Measurements from ENCODE around the gene NTPCR.

NTPCR gene

DNA sequence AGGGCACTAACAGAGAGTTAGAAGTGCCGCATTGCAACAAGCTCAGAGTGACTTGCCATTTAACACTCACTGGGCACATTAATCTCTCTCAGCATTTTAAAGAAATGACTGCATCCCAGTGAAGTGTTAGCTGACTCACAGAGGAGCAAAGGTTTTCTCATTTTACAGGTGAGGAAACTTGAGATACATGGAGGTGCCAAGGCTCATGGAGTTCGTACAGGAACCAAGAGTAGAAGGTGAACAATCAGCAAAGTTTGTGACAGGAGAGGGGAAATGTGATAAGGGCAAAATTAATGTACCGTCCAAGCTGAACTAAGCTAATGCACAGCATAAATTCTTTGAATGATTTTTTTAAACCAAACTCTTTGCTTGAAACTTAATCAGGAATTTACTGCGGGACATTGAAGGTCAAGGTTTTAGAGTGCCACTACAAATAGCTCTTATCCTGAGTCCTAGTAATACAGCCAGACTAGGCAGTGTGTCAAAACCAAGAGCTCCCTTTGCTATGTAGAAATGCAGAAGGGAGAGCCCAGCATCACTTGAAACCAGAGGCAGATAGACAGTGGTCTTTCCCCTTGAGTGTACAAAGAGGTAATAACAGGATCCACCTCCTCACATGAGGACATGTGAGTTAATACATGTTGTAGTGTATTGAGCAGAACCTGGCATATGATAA lies 22.4 kb upstream of the NTPCR start:
- TF ChIP-seq, protein P1, sequence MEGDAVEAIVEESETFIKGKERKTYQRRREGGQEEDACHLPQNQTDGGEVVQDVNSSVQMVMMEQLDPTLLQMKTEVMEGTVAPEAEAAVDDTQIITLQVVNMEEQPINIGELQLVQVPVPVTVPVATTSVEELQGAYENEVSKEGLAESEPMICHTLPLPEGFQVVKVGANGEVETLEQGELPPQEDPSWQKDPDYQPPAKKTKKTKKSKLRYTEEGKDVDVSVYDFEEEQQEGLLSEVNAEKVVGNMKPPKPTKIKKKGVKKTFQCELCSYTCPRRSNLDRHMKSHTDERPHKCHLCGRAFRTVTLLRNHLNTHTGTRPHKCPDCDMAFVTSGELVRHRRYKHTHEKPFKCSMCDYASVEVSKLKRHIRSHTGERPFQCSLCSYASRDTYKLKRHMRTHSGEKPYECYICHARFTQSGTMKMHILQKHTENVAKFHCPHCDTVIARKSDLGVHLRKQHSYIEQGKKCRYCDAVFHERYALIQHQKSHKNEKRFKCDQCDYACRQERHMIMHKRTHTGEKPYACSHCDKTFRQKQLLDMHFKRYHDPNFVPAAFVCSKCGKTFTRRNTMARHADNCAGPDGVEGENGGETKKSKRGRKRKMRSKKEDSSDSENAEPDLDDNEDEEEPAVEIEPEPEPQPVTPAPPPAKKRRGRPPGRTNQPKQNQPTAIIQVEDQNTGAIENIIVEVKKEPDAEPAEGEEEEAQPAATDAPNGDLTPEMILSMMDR (conservative IDR thresholded peaks at IDR 0.05) = no peak
- TF ChIP-seq ZFX (IDR thresholded peaks at IDR 0.05) = no peak
- H3K27ac ChIP-seq = no peak overlapping the region

DNA sequence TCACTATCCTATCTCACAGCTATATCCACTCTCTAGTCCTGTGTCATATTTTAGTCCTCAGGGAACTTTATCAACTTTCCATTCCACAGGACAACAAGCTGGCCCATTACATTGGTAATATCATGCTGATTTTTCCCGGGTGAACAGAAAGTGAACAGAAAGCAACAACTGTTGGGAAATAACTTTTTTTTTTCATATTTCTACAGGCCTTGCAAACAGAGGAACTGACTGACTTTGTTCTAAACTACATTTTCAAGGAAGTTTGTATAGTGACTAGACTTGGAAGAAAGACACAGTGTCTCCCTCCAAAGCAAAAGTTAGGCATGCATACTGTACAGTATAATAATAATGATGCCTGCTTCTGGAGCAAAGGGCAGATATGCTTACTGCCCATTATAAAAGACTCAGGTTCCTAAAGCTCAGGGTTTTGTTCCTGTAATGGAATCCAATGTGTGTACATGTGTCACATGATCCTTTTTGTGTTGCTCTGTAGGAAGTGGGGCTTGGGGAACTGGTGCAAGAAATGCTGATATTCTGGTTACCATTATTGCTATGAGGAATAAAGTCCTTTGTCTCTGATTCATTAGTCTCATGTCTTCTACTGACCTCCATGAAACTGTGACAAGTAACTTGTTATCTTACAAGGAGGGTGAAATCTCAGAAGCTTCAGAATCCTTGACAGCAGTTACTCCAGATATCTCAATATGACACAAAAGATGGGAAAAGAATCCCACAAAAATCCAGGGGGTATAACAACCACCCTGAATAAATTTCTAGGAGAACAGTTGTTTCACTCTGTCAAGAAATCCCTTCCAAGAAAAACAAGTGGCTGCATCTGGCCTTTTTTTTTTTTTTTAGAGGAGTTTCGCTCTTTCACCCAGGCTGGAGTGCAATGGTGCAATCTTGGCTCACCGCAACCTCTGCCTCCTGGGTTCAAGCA lies 17.7 kb upstream of the NTPCR start:
- TF ChIP-seq ZFX (IDR thresholded peaks at IDR 0.05) = no peak
- TF ChIP-seq, protein P1 (conservative IDR thresholded peaks at IDR 0.05) = no peak
- H3K27ac ChIP-seq = no peak overlapping the region

GRCh38 chr1:232936941-232937340 lies 13.5 kb upstream of the NTPCR start:
- TF ChIP-seq, protein P1 (conservative IDR thresholded peaks at IDR 0.05) = no peak
- TF ChIP-seq ZFX (IDR thresholded peaks at IDR 0.05) = no peak
- H3K27ac ChIP-seq = no peak overlapping the region

- H3K27ac ChIP-seq = no peak overlapping the region; the same call in 1 of the 2 replicates
- TF ChIP-seq, protein P1 (conservative IDR thresholded peaks at IDR 0.05) = no peak
- no peak for TF ChIP-seq ZFX (IDR thresholded peaks at IDR 0.05)
Measured at GRCh38 chr1:232937741-232938375, 12.6 kb upstream of the NTPCR start.

- H3K27ac ChIP-seq = no peak overlapping the region
- TF ChIP-seq, protein P1 (conservative IDR thresholded peaks at IDR 0.05) = no peak
- TF ChIP-seq ZFX (IDR thresholded peaks at IDR 0.05) = no peak
Measured at GRCh38 chr1:232938926-232939325, 11.5 kb upstream of the NTPCR start.

DNA sequence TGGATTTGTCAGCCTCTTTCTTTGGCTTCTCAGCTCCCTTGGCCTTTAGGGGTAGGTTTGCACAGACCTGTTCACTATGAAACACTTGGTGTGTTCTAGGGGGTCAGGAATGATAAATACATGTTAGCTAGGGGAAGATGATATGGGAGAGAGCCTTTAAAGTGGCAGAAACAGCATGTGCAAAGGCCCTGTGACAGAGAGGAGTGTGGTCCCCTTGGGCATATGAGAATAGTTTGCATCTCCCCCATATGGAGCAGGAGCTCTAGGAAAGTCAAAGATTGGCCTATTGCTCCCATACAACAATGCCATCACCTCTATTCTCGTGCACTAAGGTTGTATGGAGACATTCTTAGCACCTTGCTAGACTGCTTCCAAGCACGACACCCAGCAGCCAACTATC lies 10.7 kb upstream of the NTPCR start:
- no peak overlapping the region for H3K27ac ChIP-seq
- TF ChIP-seq ZFX (IDR thresholded peaks at IDR 0.05) = no peak
- TF ChIP-seq, protein P1 (conservative IDR thresholded peaks at IDR 0.05) = no peak

All from C4-2B (cell line).